ENCODE data around the gene ZBED5.
A peak's percentile ranks its signal among the peaks of the same experiment; 100 is the strongest.
"Not testable (repeated sequence)": the region's sequence is repeated elsewhere in the genome, so short reads cannot be mapped to it uniquely, and the experiment has no call there.

Gene ZBED5

DNA sequence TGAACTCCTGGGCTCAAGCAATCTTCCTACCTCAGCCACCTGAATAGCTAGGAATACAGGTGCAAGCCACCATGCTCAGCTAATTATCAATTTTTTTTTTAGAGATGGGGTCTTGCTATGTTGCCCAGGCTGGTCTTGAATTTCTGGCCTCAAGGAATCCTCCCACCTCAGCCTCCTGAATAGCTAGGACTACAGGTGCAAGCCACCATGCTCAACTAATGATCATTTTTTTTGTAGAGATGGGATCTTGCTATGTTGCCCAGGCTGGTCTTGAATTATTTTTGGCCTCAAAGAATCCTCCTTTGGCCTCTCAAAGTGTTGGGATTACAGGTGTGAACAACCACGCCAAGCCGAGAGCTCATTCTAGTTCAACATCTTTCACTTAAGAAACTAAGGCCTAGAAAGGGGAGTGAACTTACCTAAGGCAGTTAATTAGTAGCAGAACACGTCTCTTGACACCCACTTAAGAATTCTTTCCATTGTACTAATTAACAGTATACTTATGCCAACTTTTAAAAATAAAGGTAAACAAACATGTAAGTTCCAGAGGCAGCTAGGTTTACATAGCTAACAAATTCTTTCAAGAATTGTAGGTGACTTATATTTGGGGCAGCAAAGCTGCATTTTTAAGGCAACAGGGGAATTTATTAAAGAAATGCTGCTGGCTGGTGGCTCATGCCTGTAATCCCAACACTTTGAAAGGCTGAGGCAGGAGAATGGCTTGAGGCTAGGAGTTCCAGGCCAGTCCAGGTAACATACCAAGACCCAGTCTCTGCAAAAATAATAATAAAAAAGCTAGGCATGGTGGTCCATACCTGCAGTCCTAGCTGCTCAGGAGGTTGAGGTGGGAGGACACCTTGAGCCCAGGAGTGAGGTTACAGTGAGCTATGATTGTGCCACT, 9.6 kb downstream of the ZBED5 start:
- Histone ChIP-seq H3K27ac (no peak overlapping the region), H3K4me3 (no peak overlapping the region)

- H3K27ac ChIP-seq, result no peak overlapping the region
- H3K4me3 ChIP-seq, result no peak overlapping the region
Observed at GRCh38 chr11:10846660-10847059, 11.2 kb downstream of the ZBED5 start.

GRCh38 chr11:10845589-10845988, 12.3 kb downstream of the ZBED5 start:
- H3K27ac ChIP-seq, result peak overlapping the region in 1 of 21 experiments; percentile 17

DNA sequence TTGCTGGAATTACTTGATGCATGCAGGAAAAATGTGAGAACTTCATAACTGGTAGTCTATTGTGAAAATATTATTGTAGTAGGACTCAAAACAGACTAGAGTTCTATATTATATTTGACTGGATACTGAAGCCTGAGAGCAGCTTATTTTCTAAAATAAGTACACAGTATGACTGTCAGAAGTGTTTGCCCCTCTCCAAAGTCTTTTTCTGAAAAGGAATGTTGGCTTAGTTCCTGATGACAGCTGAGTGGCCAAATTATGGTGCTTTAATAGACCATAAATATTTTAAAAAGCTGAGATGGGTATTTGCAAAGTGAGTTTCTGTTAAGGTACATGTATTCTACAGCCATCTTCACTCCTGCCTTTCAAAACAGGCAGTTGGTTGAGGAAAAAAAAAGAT, 13.1 kb downstream of the ZBED5 start:
- no peak overlapping the region for H3K27ac ChIP-seq
- no peak overlapping the region for H3K4me3 ChIP-seq

More at GRCh38 chr11:10845589-10845988, 12.3 kb downstream of the ZBED5 start:
- no peak overlapping the region for H3K4me3 ChIP-seq

DNA sequence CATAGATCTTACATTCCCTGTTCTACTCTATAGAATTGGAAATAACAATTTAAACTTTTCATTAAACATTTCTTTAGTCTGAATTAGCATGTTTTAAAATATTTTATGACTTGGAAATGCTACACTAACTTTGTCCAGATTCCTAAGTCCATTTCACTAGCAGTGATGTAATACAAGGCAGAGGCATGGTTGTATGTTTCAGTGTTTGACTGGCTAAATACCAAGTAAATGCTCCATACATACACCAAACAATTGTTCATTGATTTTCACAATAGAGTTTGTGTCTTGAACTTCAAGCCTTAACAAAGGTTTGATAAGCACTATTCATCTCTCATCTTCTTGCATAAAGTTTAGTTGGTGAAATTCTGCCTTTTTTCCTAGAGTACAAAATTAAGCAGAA, 13.5 kb downstream of the ZBED5 start:
- peak overlapping the region in 1 of 21 experiments; percentile 52 for H3K27ac ChIP-seq
- no peak overlapping the region for H3K4me3 ChIP-seq

GRCh38 chr11:10838881-10839280, 19.0 kb downstream of the ZBED5 start:
- Histone ChIP-seq H3K4me3 (no peak overlapping the region), H3K27ac (no peak overlapping the region)

DNA sequence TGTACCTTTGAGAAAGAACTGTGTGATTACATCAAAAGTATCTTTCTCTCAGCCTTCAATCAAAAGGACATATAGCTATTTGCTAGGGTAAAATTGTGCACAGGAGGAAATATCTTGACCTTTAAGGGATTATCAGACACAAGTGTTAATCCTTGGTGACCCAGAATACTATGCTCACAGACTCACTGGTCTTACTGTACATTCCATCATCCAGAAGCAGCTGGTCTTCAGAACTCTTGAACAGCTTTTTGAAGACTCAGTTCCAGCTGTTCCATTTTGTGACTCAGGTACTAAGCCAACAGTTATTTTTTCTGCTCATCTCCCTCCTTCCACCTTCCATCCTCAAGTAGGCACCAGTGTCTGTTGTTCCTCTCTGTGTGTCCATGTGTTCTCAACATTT, 19.8 kb downstream of the ZBED5 start:
- no peak overlapping the region for H3K27ac ChIP-seq
- no peak overlapping the region for H3K4me3 ChIP-seq

- H3K27ac ChIP-seq, H3K4me3 ChIP-seq: not testable (repeated sequence)
Observed at GRCh38 chr11:10836884-10837283, 21.0 kb downstream of the ZBED5 start.

GRCh38 chr11:10829139-10829538, 28.7 kb downstream of the ZBED5 start:
- no peak overlapping the region for H3K4me3 ChIP-seq
- no peak overlapping the region for H3K27ac ChIP-seq

- Histone ChIP-seq H3K4me3 (no peak overlapping the region), H3K27ac (no peak overlapping the region)
Observed at GRCh38 chr11:10828402-10828801, 29.5 kb downstream of the ZBED5 start.

GRCh38 chr11:10824888-10825287, 33.0 kb downstream of the ZBED5 start:
- Histone ChIP-seq H3K27ac (no peak overlapping the region), H3K4me3 (no peak overlapping the region)

DNA sequence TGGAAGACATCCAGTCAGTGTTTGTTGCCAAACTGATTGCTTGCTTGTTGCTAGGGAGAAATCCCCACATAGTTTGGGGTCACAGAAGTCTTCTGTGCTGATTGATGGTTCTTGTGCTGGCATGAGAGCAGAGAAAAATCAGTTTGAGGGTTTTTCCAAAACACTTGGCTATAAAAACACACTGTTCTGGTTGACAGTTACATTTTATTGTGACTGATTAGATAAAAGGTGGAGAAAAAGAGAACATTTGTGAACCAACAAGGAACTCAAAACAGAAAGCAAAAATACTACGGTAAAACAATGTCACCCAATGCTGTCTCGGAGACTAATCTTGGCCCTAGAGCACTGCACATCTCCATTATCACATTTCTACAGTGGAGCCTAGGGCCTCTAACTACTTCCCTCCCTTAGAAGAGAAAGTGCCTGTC, 34.7 kb downstream of the ZBED5 start:
- Histone ChIP-seq H3K27ac (peak overlapping the region in 2 of 21 experiments; percentile 21 to 22), H3K4me3 (no peak overlapping the region)

- H3K27ac ChIP-seq, H3K4me3 ChIP-seq: not testable (repeated sequence)
Observed at GRCh38 chr11:10822491-10822890, 35.4 kb downstream of the ZBED5 start.

GRCh38 chr11:10818594-10818993, 39.3 kb downstream of the ZBED5 start:
- no peak overlapping the region for H3K27ac ChIP-seq
- H3K4me3 ChIP-seq, result no peak overlapping the region

GRCh38 chr11:10813945-10814344, 43.9 kb downstream of the ZBED5 start:
- Histone ChIP-seq H3K4me3 (no peak overlapping the region), H3K27ac (no peak overlapping the region)

DNA sequence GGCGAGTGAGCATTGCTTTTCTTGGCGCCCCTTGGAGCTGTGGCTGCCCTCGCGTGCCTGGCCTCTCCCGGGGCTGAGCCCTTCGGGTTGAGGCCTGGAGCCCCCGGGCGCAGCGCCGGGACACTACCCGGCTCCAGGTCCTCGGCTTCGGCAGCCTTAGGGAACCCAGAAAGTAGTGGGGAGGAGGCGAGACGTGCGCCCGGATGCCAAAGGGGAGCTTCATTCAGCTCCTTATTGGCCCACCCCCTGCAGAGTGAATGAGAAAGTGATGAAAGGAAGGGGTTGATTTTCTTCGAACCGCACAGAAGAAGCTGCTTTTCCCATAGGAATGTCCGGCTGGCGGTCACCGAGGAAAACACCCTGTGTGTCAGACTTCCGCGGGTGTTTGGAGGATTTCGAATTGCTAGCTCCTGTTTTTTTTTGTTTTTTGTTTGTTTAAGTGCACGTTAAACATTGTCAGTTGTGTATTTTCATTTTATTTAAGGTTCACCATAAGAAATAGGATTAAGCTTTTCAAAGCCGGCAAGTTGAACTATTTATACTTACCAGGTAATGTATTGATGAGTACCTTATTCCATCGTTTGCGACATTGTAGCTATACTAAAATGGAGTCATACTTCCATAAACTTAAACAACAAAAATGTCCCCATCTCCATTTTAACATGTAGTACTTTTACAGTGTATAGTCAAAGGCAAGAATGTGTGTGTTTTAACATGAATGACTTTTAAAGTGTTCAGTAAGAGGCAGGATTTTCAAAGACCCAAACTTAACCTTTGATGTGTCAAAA, 48.3 kb downstream of the ZBED5 start:
- peak overlapping the region; percentile 71 to 98 (median 92) for H3K4me3 ChIP-seq
- H3K27ac ChIP-seq, result peak overlapping the region; percentile 79 to 100 (median 99)

DNA sequence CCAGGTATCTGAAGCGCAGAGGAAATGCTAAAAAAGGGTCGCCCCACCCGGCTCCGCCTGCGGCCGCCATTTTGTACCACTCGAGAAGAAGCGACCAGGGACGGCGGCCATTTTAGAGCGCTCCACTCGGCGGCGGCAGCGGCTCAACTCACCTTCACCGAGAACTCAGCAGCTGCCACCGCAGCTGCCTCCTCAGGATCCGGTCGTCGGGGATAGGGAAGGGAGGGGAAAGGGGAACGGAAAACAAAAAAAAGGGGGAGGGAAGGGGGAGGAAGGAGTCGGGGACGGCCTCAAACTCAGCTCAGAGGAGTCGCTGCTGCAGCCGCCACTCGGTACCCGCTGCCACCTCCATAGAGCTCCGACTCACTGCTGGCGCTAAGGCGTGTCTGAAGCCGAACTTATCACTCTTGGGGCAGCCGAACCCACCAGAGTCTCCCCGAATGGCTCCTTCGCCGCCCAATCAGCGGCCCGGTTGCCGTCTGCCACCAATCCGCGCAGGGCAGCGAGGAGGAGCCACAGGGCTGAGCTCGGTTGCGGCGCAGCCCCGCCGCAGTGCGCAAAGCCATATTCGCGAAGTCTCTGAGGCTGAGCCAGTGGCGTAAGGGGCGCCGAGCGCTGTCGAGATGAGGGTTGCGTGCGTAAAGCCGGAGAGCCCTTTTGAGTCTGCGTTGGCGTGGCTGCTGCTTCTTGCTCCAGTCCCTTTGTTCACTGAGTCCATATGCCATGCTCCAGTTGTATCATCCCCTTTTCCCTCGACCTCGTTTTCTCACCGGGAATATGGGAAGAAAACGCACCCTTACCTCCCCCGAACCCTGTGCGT, 49.1 kb downstream of the ZBED5 start, which contains the start of gene EIF4G2:
TSS of gene EIF4G2 (minus strand) at position 374 of the 820 bp plus-strand sequence.
- peak within 1 kb of the TSS; percentile 71 to 98 (median 92) for H3K4me3 ChIP-seq
- peak within 1 kb of the TSS; percentile 95 to 100 (median 99) for H3K27ac ChIP-seq

- peak overlapping the region; percentile 95 to 100 (median 99) for H3K27ac ChIP-seq
- peak overlapping the region; percentile 71 to 98 (median 92) for H3K4me3 ChIP-seq
Observed at GRCh38 chr11:10808235-10808552, 49.7 kb downstream of the ZBED5 start.

GRCh38 chr11:10807493-10808234, 50.2 kb downstream of the ZBED5 start:
- H3K4me3 ChIP-seq, result peak overlapping the region; percentile 71 to 98 (median 92)
- peak overlapping the region; percentile 95 to 100 (median 99) for H3K27ac ChIP-seq

All from skin epidermis (tissue), 12 donors.